Small intestine (tissue), 7 donors: ENCODE results near the gene CACNB1. TPM values are rescaled to one million over a fixed set of nuclear protein-coding genes. Genes with fewer than 3 reads are reported as not detected.

Source experiments
- DNase-seq, 2 donors: peaks; one replicate each; pipeline versions ENCODE4 v3.0.0 to v3.0.0-alpha.2; 2013
- FAIRE-seq: peaks from 2 replicates; lab custom pipeline; 2012; peaks lifted over from hg19 to GRCh38; lab: Jason Lieb, UNC
- H3K27ac ChIP-seq, 3 donors: one replicate each; pipeline ENCODE4 v1.5.1; 2013; ENCODE audit warnings: low read length in 2 of 3, mild to moderate bottlenecking in 2 of 3, control low read depth in 1 of 3, inconsistent platforms in 1 of 3, low read depth in 1 of 3, moderate library complexity in 1 of 3
- H3K27me3 ChIP-seq, 3 donors: one replicate each; pipeline ENCODE4 v1.6.1; 2013; ENCODE audit warnings: low read length in 3 of 3, inconsistent platforms in 1 of 3; ENCODE audit not compliant: control insufficient read depth in 3 of 3, insufficient read depth in 3 of 3
- H3K36me3 ChIP-seq, 3 donors: one replicate each; pipeline ENCODE4 v1.6.1; 2013; ENCODE audit warnings: low read length in 3 of 3, inconsistent platforms in 1 of 3, low read depth in 1 of 3, mild to moderate bottlenecking in 1 of 3, moderate library complexity in 1 of 3; ENCODE audit not compliant: control insufficient read depth in 3 of 3, insufficient read depth in 2 of 3
- H3K4me1 ChIP-seq, 3 donors: one replicate each; pipeline ENCODE4 v1.6.1; 2013; ENCODE audit warnings: low read length in 2 of 3, inconsistent platforms in 1 of 3, low read depth in 1 of 3, mild to moderate bottlenecking in 1 of 3, moderate library complexity in 1 of 3; ENCODE audit not compliant: control insufficient read depth in 3 of 3, insufficient read depth in 2 of 3
- H3K4me3 ChIP-seq, 3 donors: one replicate each; pipeline ENCODE4 v1.5.1; 2013; ENCODE audit warnings: low read length in 3 of 3, control low read depth in 1 of 3, inconsistent platforms in 1 of 3, low read depth in 1 of 3, mild to moderate bottlenecking in 1 of 3, moderate library complexity in 1 of 3
- H3K9me3 ChIP-seq, 2 donors: one replicate each; pipeline ENCODE4 v1.6.1; 2013; ENCODE audit warnings: low read depth in 1 of 2, low read length in 1 of 2; ENCODE audit not compliant: control insufficient read depth in 2 of 2, insufficient read depth in 1 of 2
- WGBS, 3 donors: extraction: QIAGEN DNeasy Blood & Tissue Kit; methylation state at CpG; one replicate each; pipeline ENCODE4 v1.1.7; 2013; 5-methylcytosine and 5-hydroxymethylcytosine counted together
- polyA plus RNA-seq, 4 donors: library from polyadenylated mRNA; stranded (reverse) in 3 of 4; unstranded in 1 of 4; fragments of 200-250 nt in 3 of 4; fragments of 120-200 nt in 1 of 4; gene quantifications; one replicate each; pipeline versions ENCODE4 v1.2.1 to v1.2.3, GENCODE V29; 2013
- donor health status: healthy with polysubstance abuse.
- donor health status: control.
- donor health status: control.
- donor health status: Bipolar disorder and iron deficiency.
- donor health status: healthy.

Gene CACNB1
- polyA plus RNA-seq, 4 donors = 0.45 to 3.7 (median 1.5) TPM

DNA sequence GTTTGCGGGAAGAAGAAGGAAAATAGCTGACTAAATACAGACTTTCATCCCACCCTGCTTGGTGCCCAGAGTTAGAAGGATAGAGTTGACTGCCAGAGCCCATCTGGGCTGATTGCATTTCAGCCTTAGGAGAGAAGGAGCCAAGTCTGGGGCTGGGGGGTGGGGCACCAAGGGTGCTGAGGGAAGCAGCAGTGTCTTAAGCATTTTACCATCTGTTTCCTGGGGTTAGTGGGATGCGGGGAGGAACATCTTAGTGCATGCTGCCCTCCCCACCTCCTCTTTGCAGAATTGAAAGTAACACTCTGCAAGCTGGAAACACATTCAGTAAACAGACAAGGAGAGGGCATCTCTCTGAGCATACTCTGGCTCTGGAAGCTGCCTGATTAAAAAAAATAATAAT, 30.0 kb downstream of the CACNB1 start:
- H3K27ac ChIP-seq = no peak overlapping the region
- H3K4me3 ChIP-seq = no peak overlapping the region
- no peak for DNase-seq
- H3K4me1 ChIP-seq = peaks cover 0 to 6% (median 0%) of the 10 kb centered on the region in 3 donors
- H3K9me3 ChIP-seq = no peaks in the 10 kb centered on the region
- no peaks in the 10 kb centered on the region for H3K36me3 ChIP-seq
- 35 to 65% (median 38%) methylated on average over 2 of the region's 2 CpGs for WGBS, 3 donors
- H3K27me3 ChIP-seq = peaks cover 0 to 35% (median 4%) of the 10 kb centered on the region in 3 donors
- no peak for FAIRE-seq

DNA sequence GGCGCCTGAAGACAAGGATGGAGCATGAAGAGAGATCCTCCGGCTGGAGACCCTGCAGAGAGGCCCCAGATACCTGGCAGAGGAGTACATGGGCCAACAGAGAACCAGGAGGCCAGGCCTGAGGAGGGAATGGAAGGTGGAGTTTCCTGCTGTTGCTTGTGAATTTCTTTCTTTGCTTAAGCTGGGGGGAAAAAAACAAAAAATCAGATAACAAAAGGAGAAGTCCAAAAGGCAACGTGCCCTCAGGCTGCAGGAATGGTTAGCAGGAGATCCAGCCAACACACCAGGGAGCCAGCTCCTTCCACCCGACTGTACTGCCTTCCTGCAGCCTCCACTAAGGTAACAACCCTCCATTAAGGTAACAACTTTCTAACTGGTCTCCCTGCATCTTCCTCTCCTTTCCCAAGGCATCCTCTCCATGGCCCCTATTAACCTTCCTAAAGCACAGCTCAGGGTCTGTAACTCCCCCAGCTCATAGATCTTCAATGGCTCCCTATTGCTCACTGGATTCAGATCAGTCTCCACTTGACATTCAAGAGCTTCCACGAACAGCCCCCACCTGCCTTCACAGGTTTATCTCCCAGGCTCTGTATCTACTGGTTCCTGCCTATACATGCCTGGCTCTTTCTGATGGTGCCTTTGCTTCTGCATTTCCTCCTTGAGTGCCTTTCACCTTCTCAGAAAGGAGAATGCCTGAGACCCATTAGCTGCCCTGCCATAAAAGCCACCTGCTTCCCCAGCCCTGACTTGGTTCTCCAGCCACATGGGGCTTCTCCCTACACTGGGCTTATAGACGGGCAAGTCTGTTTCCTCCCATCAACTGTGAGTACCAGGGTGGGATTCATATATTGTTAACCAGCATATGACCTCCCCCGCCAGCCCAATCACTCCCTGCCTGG, 30.8 kb downstream of the CACNB1 start:
- Histone ChIP-seq H3K9me3 (no peaks in the 10 kb centered on the region), H3K27ac (no peak overlapping the region), H3K4me3 (no peak overlapping the region), H3K27me3 (peaks cover 0 to 33% (median 4%) of the 10 kb centered on the region in 3 donors), H3K36me3 (no peaks in the 10 kb centered on the region), H3K4me1 (peaks cover 0 to 6% (median 0%) of the 10 kb centered on the region in 3 donors)
- DNase-seq (no peak), FAIRE-seq (no peak)
- 50 to 61% (median 58%) methylated on average over 7 of the region's 7 CpGs for WGBS, 3 donors

DNA sequence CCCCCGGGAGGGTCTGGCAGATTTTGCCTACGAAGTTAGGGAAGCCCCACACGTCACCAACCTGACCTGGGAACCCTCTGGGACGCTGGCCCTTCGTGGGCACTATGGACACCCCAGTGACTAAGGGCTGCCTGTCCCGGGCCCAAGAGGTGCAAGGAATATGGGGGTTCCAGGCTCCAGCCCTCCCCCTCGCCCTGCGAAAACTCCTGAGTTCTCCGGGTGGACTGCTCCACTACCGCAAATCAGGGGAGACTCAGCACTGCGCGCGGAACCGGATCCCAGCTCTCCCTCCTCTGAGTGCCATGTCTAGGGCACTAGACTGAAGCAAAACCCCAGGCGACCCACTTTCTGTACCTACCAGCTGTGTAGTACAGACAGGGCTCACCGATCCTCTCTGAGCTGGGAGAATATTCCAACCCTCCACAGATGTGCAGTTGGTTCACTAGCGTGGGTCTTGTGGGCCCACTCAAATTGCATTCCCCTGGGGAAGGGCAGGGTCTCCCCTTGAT, 31.6 kb downstream of the CACNB1 start, which contains the start of gene ARL5C:
ARL5C (minus strand) TSS at position 321 of the 509 bp plus-strand sequence. CDS start 401 bp downstream, outside the sequence.
- no peak for FAIRE-seq
- WGBS, 3 donors = 62 to 82% (median 80%) methylated on average over 17 of the region's 17 CpGs
- no peak for DNase-seq
- Histone ChIP-seq H3K4me1 (peaks cover 0 to 6% (median 0%) of the 10 kb centered on the region in 3 donors), H3K9me3 (no peaks in the 10 kb centered on the region), H3K27ac (no peak within 1 kb of the TSS), H3K27me3 (peaks cover 0 to 36% (median 4%) of the 10 kb centered on the region in 3 donors), H3K36me3 (no peaks in the 10 kb centered on the region), H3K4me3 (peak within 1 kb of the TSS; percentile 0 to 49 (median 42))

DNA sequence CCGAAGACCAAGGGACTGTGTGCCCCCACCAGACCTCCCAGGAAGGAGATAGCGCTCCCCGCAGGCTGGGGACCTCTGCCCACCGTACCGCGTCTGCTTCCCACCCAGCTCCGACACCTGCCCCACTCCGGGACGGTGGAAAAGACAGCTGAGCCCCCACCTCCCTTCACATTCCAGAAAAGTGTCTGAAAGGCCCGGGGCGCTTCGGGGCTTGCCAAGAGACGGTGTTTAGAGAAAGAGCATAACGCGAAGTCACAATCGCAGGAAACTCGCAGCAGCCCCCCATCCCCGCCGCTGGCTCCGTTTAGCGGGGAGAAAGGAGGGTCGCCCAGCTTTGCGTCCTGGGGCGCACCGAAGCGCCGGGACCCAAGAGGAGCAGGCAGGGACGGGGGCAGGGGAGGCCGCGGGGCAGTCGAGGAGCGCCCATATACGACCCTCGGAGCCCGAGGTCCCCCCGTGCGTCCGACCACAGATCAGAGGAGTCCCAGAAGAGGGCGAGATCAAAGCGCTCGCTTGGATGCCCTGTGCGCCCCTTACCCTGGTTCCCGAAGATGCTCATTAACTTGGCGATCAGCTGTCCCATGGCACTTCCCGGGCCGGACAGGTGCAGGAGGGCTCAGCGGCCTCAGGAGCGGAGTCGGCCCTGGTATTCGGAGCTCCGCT, 32.2 kb downstream of the CACNB1 start:
- WGBS, 3 donors = 8 to 26% (median 19%) methylated on average over 45 to 51 of the region's 51 CpGs
- Histone ChIP-seq H3K4me3 (peak overlapping the region; percentile 0 to 49 (median 42)), H3K27me3 (peaks cover 0 to 39% (median 4%) of the 10 kb centered on the region in 3 donors), H3K9me3 (no peaks in the 10 kb centered on the region), H3K27ac (no peak overlapping the region), H3K4me1 (peaks cover 0 to 6% (median 0%) of the 10 kb centered on the region in 3 donors), H3K36me3 (no peaks in the 10 kb centered on the region)
- no peak for FAIRE-seq
- DNase-seq = no peak

DNA sequence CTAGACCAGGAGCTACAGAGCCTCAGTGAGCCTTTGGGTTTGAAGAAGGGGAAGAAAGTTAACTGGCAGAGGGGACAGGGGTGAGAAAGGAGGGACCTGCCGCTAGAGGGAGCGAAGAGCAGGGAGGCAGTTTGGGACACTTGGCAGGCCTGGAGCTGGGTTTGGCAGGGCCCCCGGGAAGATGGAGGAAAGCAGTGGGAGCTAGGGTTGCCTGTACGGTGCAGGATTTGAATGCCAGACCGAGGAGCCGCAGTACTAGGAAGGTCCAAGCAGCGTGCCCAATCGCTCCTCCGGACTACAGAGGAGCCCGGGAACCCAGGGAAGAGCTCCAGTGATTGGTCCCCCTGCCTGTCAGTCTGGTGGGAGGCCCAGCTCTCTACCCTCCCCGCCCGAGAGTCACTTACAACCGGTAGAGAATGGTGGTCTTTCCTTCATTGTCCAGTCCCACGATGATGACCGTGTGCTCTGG, 32.8 kb downstream of the CACNB1 start:
- Histone ChIP-seq H3K4me1 (peaks cover 0 to 6% (median 0%) of the 10 kb centered on the region in 3 donors), H3K9me3 (no peaks in the 10 kb centered on the region), H3K4me3 (peak overlapping the region; percentile 0 to 49 (median 42)), H3K27ac (no peak overlapping the region), H3K36me3 (no peaks in the 10 kb centered on the region), H3K27me3 (peaks cover 0 to 40% (median 4%) of the 10 kb centered on the region in 3 donors)
- DNase-seq (peak; percentile 74 to 78), FAIRE-seq (no peak)
- 0 to 3% (median 1%) methylated on average over 15 of the region's 15 CpGs for WGBS, 3 donors

- Histone ChIP-seq H3K27ac (no peak overlapping the region), H3K4me1 (peaks cover 0 to 6% (median 0%) of the 10 kb centered on the region in 3 donors), H3K36me3 (no peaks in the 10 kb centered on the region), H3K27me3 (peaks cover 0 to 35% (median 4%) of the 10 kb centered on the region in 3 donors), H3K4me3 (no peak overlapping the region), H3K9me3 (no peaks in the 10 kb centered on the region)
- FAIRE-seq (no peak), DNase-seq (no peak)
- WGBS, 3 donors = 68 to 76% (median 68%) methylated on average over 2 of the region's 2 CpGs
Measured at GRCh38 chr17:39161962-39162361, 35.5 kb downstream of the CACNB1 start.

- DNase-seq (no peak), FAIRE-seq (no peak)
- no peaks in the 10 kb centered on the region for H3K36me3 ChIP-seq
- H3K4me3 ChIP-seq = no peak overlapping the region
- H3K4me1 ChIP-seq = no peaks in the 10 kb centered on the region
- WGBS, 3 donors = 81 to 90% (median 86%) methylated on average over 2 of the region's 2 CpGs
- H3K9me3 ChIP-seq = no peaks in the 10 kb centered on the region
- H3K27me3 ChIP-seq = peaks cover 0 to 23% (median 0%) of the 10 kb centered on the region in 3 donors
- no peak overlapping the region for H3K27ac ChIP-seq
Measured at GRCh38 chr17:39158623-39159022, 38.8 kb downstream of the CACNB1 start.

DNA sequence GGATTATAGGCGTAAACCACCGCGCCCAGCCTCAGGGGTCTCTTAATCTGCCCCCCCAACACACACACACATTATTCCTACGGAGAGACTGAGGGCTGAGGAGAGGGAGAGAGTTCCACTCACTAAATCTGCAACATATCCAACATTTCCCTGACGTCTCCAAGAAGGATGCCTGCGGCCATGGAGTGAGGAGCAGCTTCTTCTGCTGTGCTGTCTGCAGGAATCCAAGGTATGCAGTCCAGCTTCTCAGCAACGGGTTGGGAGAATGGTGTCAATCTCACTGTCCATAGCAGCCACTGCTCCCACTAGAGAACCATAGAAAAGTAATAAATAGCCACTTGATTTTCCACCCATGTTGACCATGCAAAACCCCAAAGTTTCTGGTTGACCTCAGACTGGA, 41.0 kb downstream of the CACNB1 start:
- WGBS, 3 donors = 71 to 78% (median 76%) methylated on average over 7 of the region's 7 CpGs
- FAIRE-seq = no peak
- peaks cover 0 to 10% (median 0%) of the 10 kb centered on the region in 3 donors for H3K4me1 ChIP-seq
- H3K4me3 ChIP-seq = no peak overlapping the region
- H3K27ac ChIP-seq = no peak overlapping the region
- DNase-seq = no peak
- no peaks in the 10 kb centered on the region for H3K36me3 ChIP-seq
- peaks cover 0 to 28% (median 0%) of the 10 kb centered on the region in 3 donors for H3K27me3 ChIP-seq
- no peaks in the 10 kb centered on the region for H3K9me3 ChIP-seq
